Measurements from ENCODE around the gene NBR1.
"Not testable (repeated sequence)": the region's sequence is repeated elsewhere in the genome, so short reads cannot be mapped to it uniquely, and the experiment has no call there.

Gene NBR1

DNA sequence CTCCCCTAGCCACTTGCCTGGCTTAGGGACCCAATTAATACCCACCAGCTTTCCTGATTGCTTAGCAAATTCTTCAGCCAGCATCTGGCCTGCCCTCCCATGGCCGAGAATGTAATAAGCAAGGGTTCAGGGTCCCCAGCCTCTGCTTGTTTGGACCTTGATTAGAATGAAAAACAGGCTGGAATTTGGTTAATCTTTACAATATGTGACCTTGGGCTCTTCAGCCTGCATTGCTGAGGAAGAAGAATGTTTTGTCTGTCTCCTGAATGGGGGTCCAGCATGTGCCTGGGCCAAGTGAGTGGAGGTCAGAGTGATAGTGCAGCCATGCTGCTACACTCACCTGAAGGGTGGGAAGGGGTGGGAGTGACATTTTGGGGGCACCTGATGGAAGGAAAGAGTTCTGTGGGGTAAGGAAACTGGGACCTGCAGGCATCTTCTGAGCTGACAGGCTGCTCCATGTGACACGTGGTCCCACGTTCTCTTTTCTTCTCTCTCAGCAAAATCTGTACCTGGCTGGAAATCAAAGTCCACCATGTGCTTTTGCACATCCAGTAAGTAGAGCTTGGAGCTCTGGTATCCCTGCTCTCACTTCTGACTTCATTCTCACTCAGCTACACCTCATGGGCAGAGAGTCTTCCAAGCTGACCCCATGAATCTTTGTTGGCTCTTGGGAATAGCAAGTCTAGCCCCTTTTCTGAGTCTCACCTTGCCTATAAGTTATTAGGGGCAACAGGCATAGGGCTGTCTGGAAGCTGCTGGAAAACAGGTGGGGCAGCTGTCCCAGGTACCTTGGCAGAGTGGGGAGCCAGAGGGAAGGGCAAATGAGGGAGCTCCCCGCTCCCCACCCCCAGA, 46.0 kb downstream of the NBR1 start:
- FAIRE-seq = no peak

DNA sequence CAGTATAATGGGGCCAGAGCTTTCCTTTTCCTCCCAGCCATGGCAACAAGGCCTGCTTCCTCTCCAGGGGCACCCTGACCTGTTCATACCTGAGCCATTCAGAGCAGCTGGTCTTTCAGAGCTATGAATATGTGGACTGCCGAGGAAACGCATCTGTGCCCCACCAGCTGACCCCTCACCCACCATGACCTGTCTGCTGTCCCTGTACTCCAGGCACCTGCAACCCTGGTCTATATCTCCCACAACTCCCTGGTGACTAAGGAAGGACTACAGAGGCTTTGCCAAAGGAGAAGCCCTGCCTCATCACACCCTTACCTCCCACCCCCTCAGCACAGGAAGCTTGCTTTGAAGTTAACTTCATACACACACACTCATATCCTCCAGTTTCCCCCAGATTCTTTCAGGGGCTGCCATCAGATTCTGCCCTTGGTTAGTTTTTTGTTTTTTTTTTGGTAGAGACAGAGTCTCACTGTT, 46.6 kb downstream of the NBR1 start:
- FAIRE-seq = no peak

DNA sequence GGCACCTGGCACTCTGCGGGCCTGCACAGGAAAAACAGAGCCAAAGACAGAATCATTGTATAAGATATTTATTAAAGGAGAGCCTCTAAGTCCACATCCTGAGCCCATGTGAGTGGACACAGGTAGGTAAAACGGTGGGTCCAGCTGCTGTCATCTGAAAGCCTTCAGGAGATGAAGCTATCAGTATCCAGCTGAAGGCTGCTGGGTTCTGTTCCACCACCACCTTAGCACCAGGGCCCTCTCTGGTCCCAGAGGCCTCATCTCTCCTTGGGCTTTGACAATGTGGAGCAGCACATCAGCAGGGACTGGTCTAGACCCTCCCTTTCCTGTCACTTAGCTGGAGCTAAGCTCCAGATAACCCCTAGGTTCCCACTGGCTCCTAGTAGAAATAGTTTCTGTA, 48.0 kb downstream of the NBR1 start:
- FAIRE-seq = no peak

DNA sequence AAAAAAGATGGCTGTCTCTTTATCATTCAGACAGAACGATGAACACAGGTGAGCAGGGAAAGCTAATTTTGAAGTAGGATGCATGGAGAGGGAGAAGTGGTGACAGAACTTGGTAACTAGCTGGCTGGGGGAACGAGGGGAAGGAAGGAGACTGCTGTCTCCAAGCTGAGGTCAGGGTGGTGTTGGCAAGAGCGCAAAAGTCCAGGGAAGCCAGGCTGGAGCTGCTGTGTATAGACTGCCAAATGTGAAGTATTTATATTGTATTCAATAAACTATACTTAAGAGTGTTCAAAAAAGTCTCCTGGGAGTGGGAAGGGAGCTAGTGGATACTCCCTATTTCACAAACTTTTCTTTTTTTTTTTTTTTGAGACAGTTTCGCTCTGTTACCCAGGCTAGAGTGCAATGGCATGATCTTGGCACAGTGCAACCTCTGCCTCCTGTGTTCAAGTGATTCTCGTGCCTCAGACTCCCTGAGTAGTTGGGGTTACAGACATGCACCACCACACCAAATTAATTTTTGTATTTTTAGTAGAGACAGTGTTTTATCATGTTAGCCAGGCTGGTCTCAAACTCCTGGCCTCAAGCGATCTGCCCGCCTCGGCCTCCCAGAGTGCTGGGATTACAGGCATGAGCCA, 48.8 kb downstream of the NBR1 start:
- no peak for FAIRE-seq

- no peak for FAIRE-seq
Observed at GRCh38 chr17:43220511-43221125, 49.6 kb downstream of the NBR1 start.

GRCh38 chr17:43224146-43224705, 53.2 kb downstream of the NBR1 start:
- no peak for FAIRE-seq

DNA sequence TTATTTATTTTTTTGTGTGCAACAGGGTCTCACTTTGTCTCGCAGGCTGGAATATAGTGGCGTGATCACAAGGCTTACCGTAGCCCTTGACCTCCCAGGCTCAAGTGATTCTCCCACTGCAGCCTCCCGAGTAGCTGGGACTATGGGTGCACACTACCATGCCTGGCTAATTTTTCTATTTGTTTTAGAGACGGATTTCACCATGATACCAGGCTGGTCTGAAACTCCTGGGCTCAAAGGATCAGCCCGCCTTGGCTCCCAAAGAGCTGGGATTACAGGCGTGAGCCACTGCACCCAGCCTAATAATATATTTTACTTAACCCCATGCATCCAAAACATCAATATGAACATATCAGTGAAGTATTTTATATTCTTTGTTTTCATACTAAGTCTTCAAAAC, 55.4 kb downstream of the NBR1 start:
- no peak for FAIRE-seq

- not testable (repeated sequence) for FAIRE-seq
Observed at GRCh38 chr17:43228020-43228782, 57.2 kb downstream of the NBR1 start, which contains the start of gene CCDC200. CCDC200 (minus strand) TSS chr17:43228623; CDS start chr17:43228554, 69 bp downstream.

DNA sequence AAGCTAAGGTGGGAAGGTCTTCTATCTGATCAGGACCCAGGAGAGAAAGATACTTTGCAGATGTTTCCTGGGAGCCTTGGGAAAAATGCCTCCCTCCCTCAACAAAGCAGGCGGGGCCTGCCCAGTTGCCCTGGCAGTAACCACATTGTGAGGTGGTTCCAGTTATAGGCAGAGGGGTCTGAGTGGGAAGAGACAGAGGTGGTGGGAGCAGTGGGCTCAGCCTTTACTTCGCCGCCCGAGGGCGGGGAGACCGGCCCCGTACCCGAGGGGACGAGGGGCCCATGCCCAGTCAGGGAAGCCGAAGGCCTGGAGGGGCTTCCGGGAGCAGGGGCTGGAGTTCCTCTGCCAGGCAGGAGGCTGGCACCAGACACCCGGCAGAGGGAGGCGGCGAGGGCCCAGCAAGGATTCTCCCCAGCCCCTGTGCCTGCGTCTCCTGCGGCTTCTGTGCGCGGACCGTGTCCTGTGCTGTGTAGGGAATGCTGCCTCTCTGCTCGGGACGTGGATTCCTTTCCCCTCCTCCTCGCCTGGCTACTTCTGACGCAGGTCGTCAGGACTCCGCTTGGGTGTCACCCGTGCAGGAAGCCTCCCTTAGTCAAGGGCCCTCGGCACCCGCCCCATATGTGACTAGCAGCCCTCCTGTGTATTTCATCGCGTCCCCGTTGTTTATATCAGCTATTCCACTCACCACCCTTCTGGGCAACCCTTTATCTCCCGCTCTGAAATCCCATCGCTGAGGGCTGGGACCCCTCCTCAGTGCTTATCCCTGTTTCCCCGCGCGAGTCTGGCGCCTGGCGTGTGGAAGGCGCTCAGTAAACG, 60.4 kb downstream of the NBR1 start:
- not testable (repeated sequence) for FAIRE-seq

DNA sequence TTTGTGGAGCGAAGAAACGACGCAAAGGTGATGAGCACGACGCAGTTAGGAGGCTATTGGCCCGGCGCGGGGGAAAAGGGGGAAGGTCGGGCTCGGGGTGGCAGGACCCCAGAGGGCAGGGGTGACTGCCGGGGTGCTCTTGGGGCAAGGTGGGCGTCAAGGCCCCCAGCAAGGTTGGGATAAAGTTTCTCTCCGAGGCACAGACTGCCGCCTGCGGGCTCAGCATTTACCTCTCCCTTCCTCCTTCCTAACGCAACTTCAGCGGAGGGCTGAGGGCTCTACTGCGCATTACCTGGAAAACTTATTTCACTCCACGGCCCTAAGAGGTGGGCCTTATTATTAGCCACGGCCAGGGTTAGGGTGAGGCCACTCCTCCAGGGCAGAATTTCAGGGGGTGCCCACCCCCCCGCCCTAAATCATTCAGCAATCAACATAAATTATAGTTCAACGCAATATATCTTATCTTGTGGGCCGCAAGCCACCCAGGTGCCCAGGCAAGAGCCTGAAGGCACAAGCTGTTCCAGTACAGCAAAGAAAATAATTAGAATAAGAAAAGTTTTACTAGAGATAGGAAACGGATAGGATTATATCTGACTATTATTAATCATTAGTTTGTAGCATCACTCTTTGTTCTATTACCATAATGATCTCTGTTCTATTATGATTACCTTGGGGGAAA, 61.1 kb downstream of the NBR1 start:
- FAIRE-seq = not testable (repeated sequence)

GRCh38 chr17:43233263-43233662, 62.2 kb downstream of the NBR1 start:
- not testable (repeated sequence) for FAIRE-seq

- FAIRE-seq = not testable (repeated sequence)
Observed at GRCh38 chr17:43233877-43234276, 62.9 kb downstream of the NBR1 start, which contains the start of gene RNU2-1. RNU2-1 (minus strand) TSS chr17:43233977.

- FAIRE-seq = not testable (repeated sequence)
Observed at GRCh38 chr17:43239597-43239996, 68.6 kb downstream of the NBR1 start.

GRCh38 chr17:43240596-43241352, 69.8 kb downstream of the NBR1 start:
- not testable (repeated sequence) for FAIRE-seq

GRCh38 chr17:43246456-43246855, 75.4 kb downstream of the NBR1 start:
- FAIRE-seq = not testable (repeated sequence)

All from colon (tissue), 2 donors.